ENCODE data around the gene ISYNA1. TPM values are rescaled to one million over a fixed set of nuclear protein-coding genes. Genes with fewer than 3 reads are reported as not detected.

The ISYNA1 gene
- total and polyA plus RNA-seq, 10 of the 15 experiments (the other 5 are each of a cell fraction or from before 2014, with no cell fraction given) = 1.9 to 37.0 (median 9.1) TPM

- peaks cover 36% of the 10 kb centered on the region for H3K4me1 ChIP-seq (ENCODE audit: control insufficient read depth, insufficient read depth, low read length)
- ChIA-PET POLR2A (interaction anchor here (0.6 kb wide), 1 partner anchor 236 kb away, joined by 4 read pairs; no protein-coding TSS in a partner anchor), CTCF (no interaction called here), RAD21 (ENCODE audit: unreplicated experiment) (no interaction called here), SMC1A (ENCODE audit: uncharacterized antibody, unreplicated experiment) (no interaction called here)
- H2AFZ ChIP-seq (ENCODE audit: control insufficient read depth, low read depth, low read length) = no peak overlapping the region
- H3K27ac ChIP-seq (ENCODE audit: control insufficient read depth, insufficient read depth) = no peak overlapping the region
- 79% methylated on average over 12 of the region's 17 CpGs for WGBS (ENCODE audit: insufficient coverage, insufficient replicate concordance, low lambda C conversion rate, missing lambda C conversion rate)
- no peaks in the 10 kb centered on the region for H3K9me3 ChIP-seq (replicated peaks; ENCODE audit: control insufficient read depth, insufficient read depth, low read length)
- H3K4me3 ChIP-seq = no peak overlapping the region
- H3K36me3 ChIP-seq (ENCODE audit: control insufficient read depth in 2 of 2, insufficient read depth in 2 of 2, low read length in 1 of 2) = peaks cover 0 to 5% of the 10 kb centered on the region in 2 experiments; a peak in 2 of 4 replicates
- peaks cover 50% of the 10 kb centered on the region for H3K79me2 ChIP-seq (ENCODE audit: control insufficient read depth, insufficient read depth, low read length)
- no TSS peak for BruUV-seq (replicated peaks)
- no peaks in the 10 kb centered on the region for H3K27me3 ChIP-seq (replicated peaks in 1 of 2; ENCODE audit: control insufficient read depth in 2 of 2, insufficient read depth in 2 of 2, low read length in 1 of 2)
- intact Hi-C loops (cut with micrococcal nuclease; ENCODE audit: unreplicated experiment) = no loop called here
- no peak for FAIRE-seq
- in situ Hi-C loops (cut with MboI) = no loop called here
- no peaks in the 10 kb centered on the region; the same call in 1 of the 2 replicates for H4K20me1 ChIP-seq (ENCODE audit: control insufficient read depth, insufficient read depth)
- H3K9ac ChIP-seq (ENCODE audit: control insufficient read depth, insufficient read depth, low read length) = no peak overlapping the region
- no peak for DNase-seq (ENCODE audit: low read depth, low spot score)
- ATAC-seq = no peak
- no peak overlapping the region for H3K4me2 ChIP-seq (ENCODE audit: control insufficient read depth, insufficient read depth)
- no peak for TF ChIP-seq KDM1A (IDR thresholded peaks at IDR 0.05; ENCODE audit: borderline replicate concordance)
- no peak for TF ChIP-seq POLR2AphosphoS5 (IDR thresholded peaks at IDR 0.05; ENCODE audit: low read length)
- no peak for TF ChIP-seq FOXK2 (IDR thresholded peaks at IDR 0.05)
- TF ChIP-seq SIN3A (IDR thresholded peaks at IDR 0.05; ENCODE audit: low read depth, low read length) = no peak
- no peak for TF ChIP-seq CEBPZ (IDR thresholded peaks at IDR 0.05; ENCODE audit: low read depth, low read length)
- no peak for TF ChIP-seq YY1 (IDR thresholded peaks at IDR 0.05; ENCODE audit: low read depth, low read length)
- TF ChIP-seq POU2F2 (IDR thresholded peaks at IDR 0.05; ENCODE audit: borderline replicate concordance, low read depth, low read length) = no peak
- no peak for TF ChIP-seq RBBP5 (conservative IDR thresholded peaks at IDR 0.05)
- no peak for TF ChIP-seq BHLHE40 (IDR thresholded peaks at IDR 0.05; ENCODE audit: borderline replicate concordance in 1 of 2, low read depth in 2 of 2, low read length in 1 of 2)
- TF ChIP-seq BRCA1 (IDR thresholded peaks at IDR 0.05; ENCODE audit: low read depth, low read length) = no peak
- no peak for TF ChIP-seq MLLT1 (IDR thresholded peaks at IDR 0.05)
- TF ChIP-seq SKIL (IDR thresholded peaks at IDR 0.05; ENCODE audit: low read depth, poor library complexity, severe bottlenecking) = no peak
- no peak for TF ChIP-seq MEF2A (IDR thresholded peaks at IDR 0.05; ENCODE audit: insufficient read depth, low read depth, low read length)
- no peak for TF ChIP-seq SREBF2 (IDR thresholded peaks at IDR 0.05; ENCODE audit: low read length)
- no peak for TF ChIP-seq EZH2 (IDR thresholded peaks at IDR 0.05; ENCODE audit: borderline replicate concordance, control insufficient read depth, low read depth, low read length)
- no peak for TF ChIP-seq ZBTB33 (IDR thresholded peaks at IDR 0.05)
These were observed 12.9 kb downstream of the ISYNA1 start for GRCh38 chr19:18424890-18425514.
